HG03196 (cell line): ENCODE measurements around the gene SVEP1.
"Not testable (repeated sequence)": the region's sequence is repeated elsewhere in the genome, so short reads cannot be mapped to it uniquely, and the experiment has no call there.

Experiments used
- ATAC-seq: cut with Tn5 transposase; IDR thresholded peaks from one replicate; pipeline ENCODE4 v1.9.1; 2021; ENCODE audit not compliant: unreplicated experiment

SVEP1 gene

GRCh38 chr9:110451726-110452125, 127.8 kb downstream of the SVEP1 start:
- ATAC-seq: no peak

- ATAC-seq: no peak
Observed at GRCh38 chr9:110447476-110447875, 132.1 kb downstream of the SVEP1 start.

GRCh38 chr9:110446171-110446570, 133.4 kb downstream of the SVEP1 start:
- ATAC-seq: no peak

- ATAC-seq: no peak
Observed at GRCh38 chr9:110444911-110445310, 134.6 kb downstream of the SVEP1 start.

- ATAC-seq: no peak
Observed at GRCh38 chr9:110443866-110444220, 135.7 kb downstream of the SVEP1 start.

GRCh38 chr9:110443146-110443865, 136.2 kb downstream of the SVEP1 start:
- no peak for ATAC-seq

- ATAC-seq: no peak
Observed at GRCh38 chr9:110440796-110441195, 138.7 kb downstream of the SVEP1 start.

- no peak for ATAC-seq
Observed at GRCh38 chr9:110440172-110440571, 139.4 kb downstream of the SVEP1 start.

- ATAC-seq: no peak
Observed at GRCh38 chr9:110432253-110432652, 147.3 kb downstream of the SVEP1 start.

GRCh38 chr9:110429453-110429852, 150.1 kb downstream of the SVEP1 start:
- ATAC-seq: no peak

GRCh38 chr9:110427497-110428104, 151.9 kb downstream of the SVEP1 start:
- no peak for ATAC-seq

GRCh38 chr9:110426052-110426709, 153.4 kb downstream of the SVEP1 start:
- ATAC-seq: no peak

- ATAC-seq: no peak
Observed at GRCh38 chr9:110414471-110414870, 165.1 kb downstream of the SVEP1 start.

- ATAC-seq: no peak
Observed at GRCh38 chr9:110410961-110411360, 168.6 kb downstream of the SVEP1 start.

GRCh38 chr9:110408598-110408997, 170.9 kb downstream of the SVEP1 start:
- ATAC-seq: no peak

GRCh38 chr9:110405858-110406443, 173.6 kb downstream of the SVEP1 start:
- ATAC-seq: no peak

- ATAC-seq: no peak
Observed at GRCh38 chr9:110404473-110404872, 175.1 kb downstream of the SVEP1 start.

- no peak for ATAC-seq
Observed at GRCh38 chr9:110399983-110400382, 179.6 kb downstream of the SVEP1 start.

GRCh38 chr9:110398992-110399391, 180.5 kb downstream of the SVEP1 start:
- not testable (repeated sequence) for ATAC-seq

GRCh38 chr9:110391826-110392485, 187.6 kb downstream of the SVEP1 start:
- no peak for ATAC-seq

- no peak for ATAC-seq
Observed at GRCh38 chr9:110389148-110389750, 190.3 kb downstream of the SVEP1 start.
